Activated CD4-positive, alpha-beta T cell treated with anti-CD3 and anti-CD28 coated beads, Interleukin-2, amount 10 ng/mL, durations not matched to agents 7 days and 5 days (primary cell): ENCODE data around the gene SPATA24. TPM values are rescaled to one million over a fixed set of nuclear protein-coding genes. Genes with fewer than 3 reads are reported as not detected.
"Not testable (repeated sequence)": the region's sequence is repeated elsewhere in the genome, so short reads cannot be mapped to it uniquely, and the experiment has no call there.

Experiments used
- CTCF ChIA-PET: fragments of 350-600 bp; sonication (Branson Sonifier 250); formaldehyde crosslinking; loops from one replicate; lab custom pipeline; 2021; ENCODE audit warnings: antibody characterized with exemption; lab: Charles Lee
- POLR2A ChIA-PET: fragments of 350-600 bp; sonication (Branson Sonifier 250); formaldehyde crosslinking; loops from one replicate; lab custom pipeline; 2021; ENCODE audit warnings: antibody characterized with exemption; lab: Charles Lee
- DNase-seq: peaks from one replicate; pipeline ENCODE4 v3.0.0-alpha.2; 2020
- H3K27ac Mint-ChIP-seq: one replicate; pipeline ENCODE4 v1.8.0; 2021; ENCODE audit warnings: mild to moderate bottlenecking, moderate library complexity, mixed read lengths
- H3K27me3 Mint-ChIP-seq: one replicate; pipeline ENCODE4 v1.8.0; 2021; ENCODE audit warnings: mixed read lengths
- H3K36me3 Mint-ChIP-seq: one replicate; pipeline ENCODE4 v1.8.0; 2021; ENCODE audit warnings: low read depth, mixed read lengths
- H3K4me1 Mint-ChIP-seq: one replicate; pipeline ENCODE4 v1.8.0; 2021; ENCODE audit warnings: mixed read lengths
- H3K4me3 Mint-ChIP-seq: one replicate; pipeline ENCODE4 v1.8.0; 2021; ENCODE audit warnings: mild to moderate bottlenecking, moderate library complexity, mixed read lengths
- H3K9me3 Mint-ChIP-seq: one replicate; pipeline ENCODE4 v1.8.0; 2021; ENCODE audit warnings: mixed read lengths
- total RNA-seq, 2 experiments: library from RNA; stranded (reverse); gene quantifications; one replicate each; pipeline ENCODE4 v1.2.3, GENCODE V29; 2021

The SPATA24 gene
- total RNA-seq, 2 experiments from 2014 or later = 5.5 to 7.2 TPM

DNA sequence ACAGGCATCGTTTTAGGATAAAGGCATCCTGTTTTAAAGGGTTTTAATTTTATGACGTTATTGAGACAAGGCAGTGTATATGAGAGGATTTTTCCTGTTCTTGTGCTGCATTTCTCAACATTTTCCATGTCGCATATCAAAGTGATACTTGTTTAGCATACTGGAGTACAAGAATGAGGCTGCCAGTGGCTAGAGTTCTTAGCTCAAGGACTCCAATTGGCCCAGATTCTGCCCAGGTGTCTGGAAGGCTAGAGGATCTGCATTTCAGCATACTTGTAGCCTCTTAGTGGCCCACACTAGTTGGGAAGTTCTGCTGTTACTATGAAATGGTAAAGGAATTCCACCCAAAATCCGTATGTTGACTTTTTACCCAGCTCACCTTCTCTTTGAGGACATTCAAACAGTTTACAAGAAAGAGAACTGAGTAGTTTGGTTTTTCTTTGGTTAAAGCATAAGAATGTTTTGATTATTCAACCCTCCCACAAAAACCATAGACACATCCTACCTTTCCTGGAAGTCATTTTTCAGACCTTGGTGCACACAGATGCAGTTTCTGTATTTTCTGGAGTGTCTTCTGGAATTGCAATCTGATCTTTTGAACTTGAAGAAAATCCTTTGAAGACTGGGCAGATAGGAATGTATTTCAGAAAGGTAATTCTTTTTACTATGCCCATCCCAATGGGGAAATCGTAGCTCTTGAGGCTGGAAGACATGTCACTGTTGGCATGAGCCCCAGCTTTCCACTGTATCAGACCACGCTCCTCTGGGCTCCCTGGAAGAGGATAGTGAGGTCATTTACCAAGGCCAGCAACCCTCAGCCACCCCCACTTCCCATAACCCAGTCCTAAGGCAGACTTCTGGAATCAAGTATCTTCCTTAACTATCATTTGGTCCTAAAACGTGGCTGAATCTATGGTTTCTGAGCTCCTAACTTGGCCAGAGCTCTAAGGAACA, 32.1 kb downstream of the SPATA24 start:
- ChIA-PET POLR2A (interaction anchor here (0.6 kb wide), 1 partner anchor 79 kb away, joined by 3 read pairs; no protein-coding TSS in a partner anchor), CTCF (interaction anchor here (0.6 to 1.9 kb wide), 3 partner anchors 9 to 200 kb away, joined by 3 to 5 read pairs (median 4); partner anchors contain the start of gene PAIP2)
- no peaks in the 10 kb centered on the region for H3K9me3 Mint-ChIP-seq
- H3K4me3 Mint-ChIP-seq = no peak overlapping the region
- peaks cover 20% of the 10 kb centered on the region for H3K36me3 Mint-ChIP-seq
- H3K4me1 Mint-ChIP-seq = peaks cover 15% of the 10 kb centered on the region
- DNase-seq = no peak
- no peaks in the 10 kb centered on the region for H3K27me3 Mint-ChIP-seq
- H3K27ac Mint-ChIP-seq = peak overlapping the region; percentile 0

DNA sequence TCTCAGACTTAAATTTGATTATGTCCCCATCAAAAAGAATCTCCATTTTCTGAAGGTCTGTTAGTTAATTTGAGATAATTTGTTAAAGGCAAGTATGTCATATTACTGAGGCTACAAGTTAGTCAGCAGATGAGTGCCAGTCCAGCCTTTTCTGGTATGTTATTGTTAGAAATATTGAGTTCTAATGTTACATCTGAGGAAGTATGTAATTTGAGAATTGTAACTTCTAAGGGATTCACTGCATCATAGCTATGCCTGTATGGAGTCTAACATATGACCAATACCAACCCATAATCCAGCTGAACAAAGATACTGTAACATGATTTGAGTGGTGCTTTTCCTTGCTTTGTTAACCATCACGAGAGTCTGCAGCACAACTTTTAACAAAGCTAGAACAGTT, 34.7 kb downstream of the SPATA24 start:
- ChIA-PET POLR2A (no interaction called here), CTCF (interaction anchor here (0.8 to 1.2 kb wide), 4 partner anchors 14 to 46 kb away, joined by 3 to 4 read pairs (median 4); no protein-coding TSS in a partner anchor)
- Mint-ChIP-seq H3K9me3 (no peaks in the 10 kb centered on the region), H3K4me3 (no peak overlapping the region), H3K27ac (no peak overlapping the region), H3K27me3 (no peaks in the 10 kb centered on the region), H3K4me1 (peaks cover 15% of the 10 kb centered on the region), H3K36me3 (peaks cover 34% of the 10 kb centered on the region)
- no peak for DNase-seq

DNA sequence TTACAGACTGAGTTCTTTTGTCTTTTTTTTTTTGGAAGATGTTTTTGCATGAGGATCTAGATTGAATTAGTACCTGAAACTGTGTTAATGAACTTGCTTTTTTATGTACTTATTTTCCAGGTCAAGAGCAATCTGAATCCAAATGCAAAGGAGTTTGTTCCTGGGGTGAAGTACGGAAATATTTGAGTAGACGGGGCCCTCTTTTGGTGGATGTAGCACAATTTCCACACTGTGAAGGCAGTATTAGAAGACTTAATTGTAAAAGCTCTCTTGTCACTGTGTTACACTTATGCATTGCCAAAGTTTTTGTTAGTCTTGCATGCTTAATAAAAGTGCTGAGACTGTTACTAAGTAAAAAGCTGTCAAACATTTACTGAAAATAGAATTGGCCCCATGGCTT, 35.3 kb downstream of the SPATA24 start:
- POLR2A ChIA-PET = interaction anchor here (1.0 kb wide), 1 partner anchor 75 kb away, joined by 3 read pairs; the partner anchor contains the start of gene MATR3

DNA sequence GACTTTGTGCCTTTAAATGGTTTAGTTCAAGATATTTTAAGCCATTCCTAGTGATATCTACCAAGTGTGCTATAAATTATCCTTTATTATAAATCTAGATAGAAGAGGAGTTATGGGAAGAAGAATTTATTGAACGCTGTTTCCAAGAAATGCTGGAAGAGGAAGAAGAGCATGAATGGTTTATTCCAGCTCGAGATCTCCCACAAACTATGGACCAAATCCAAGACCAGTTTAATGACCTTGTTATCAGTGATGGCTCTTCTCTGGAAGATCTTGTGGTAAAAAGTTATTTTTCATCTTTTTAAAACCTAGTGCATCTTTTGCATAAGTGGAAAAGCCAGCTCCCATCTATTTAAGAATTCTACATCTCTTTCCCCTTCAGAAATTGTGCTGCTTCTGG, 39.4 kb downstream of the SPATA24 start:
- Mint-ChIP-seq H3K4me1 (peaks cover 2% of the 10 kb centered on the region), H3K27ac (no peak overlapping the region), H3K9me3 (no peaks in the 10 kb centered on the region), H3K4me3 (no peak overlapping the region), H3K27me3 (no peaks in the 10 kb centered on the region), H3K36me3 (peaks cover 31% of the 10 kb centered on the region)
- ChIA-PET CTCF (no interaction called here), POLR2A (no interaction called here)
- no peak for DNase-seq

More for the DNA sequence above, 35.3 kb downstream of the SPATA24 start:
- Mint-ChIP-seq H3K27ac (no peak overlapping the region), H3K4me3 (no peak overlapping the region), H3K27me3 (no peaks in the 10 kb centered on the region), H3K9me3 (no peaks in the 10 kb centered on the region), H3K4me1 (peaks cover 15% of the 10 kb centered on the region), H3K36me3 (peaks cover 40% of the 10 kb centered on the region)
- CTCF ChIA-PET = interaction anchor here (0.6 to 0.8 kb wide), 3 partner anchors 26 to 407 kb away, joined by 3 to 4 read pairs (median 4); no protein-coding TSS in a partner anchor
- no peak for DNase-seq

DNA sequence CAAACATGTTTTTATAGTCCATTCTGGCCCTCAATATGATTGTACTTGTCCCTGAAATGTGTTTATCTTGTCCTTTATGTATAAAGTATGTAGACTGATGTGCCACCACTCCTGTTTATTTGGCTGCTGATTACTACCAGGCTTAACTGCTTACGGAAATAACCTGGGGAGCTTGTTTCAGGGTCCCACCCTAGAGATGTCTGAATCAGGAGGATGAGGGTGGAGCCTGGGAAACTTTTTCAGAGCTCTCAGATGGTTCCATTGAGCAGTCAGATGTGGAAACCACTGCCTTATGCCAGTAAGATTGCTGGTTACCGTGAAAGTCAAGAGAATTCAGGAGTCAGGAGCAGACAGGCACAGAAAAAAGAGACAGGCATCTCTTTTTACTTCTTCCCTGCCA, 40.0 kb downstream of the SPATA24 start:
- no peak overlapping the region for H3K4me3 Mint-ChIP-seq
- H3K4me1 Mint-ChIP-seq = peaks cover 2% of the 10 kb centered on the region
- H3K9me3 Mint-ChIP-seq = no peaks in the 10 kb centered on the region
- no peak overlapping the region for H3K27ac Mint-ChIP-seq
- H3K36me3 Mint-ChIP-seq = peaks cover 31% of the 10 kb centered on the region
- POLR2A ChIA-PET = no interaction called here
- CTCF ChIA-PET = no interaction called here
- no peak for DNase-seq
- no peaks in the 10 kb centered on the region for H3K27me3 Mint-ChIP-seq

DNA sequence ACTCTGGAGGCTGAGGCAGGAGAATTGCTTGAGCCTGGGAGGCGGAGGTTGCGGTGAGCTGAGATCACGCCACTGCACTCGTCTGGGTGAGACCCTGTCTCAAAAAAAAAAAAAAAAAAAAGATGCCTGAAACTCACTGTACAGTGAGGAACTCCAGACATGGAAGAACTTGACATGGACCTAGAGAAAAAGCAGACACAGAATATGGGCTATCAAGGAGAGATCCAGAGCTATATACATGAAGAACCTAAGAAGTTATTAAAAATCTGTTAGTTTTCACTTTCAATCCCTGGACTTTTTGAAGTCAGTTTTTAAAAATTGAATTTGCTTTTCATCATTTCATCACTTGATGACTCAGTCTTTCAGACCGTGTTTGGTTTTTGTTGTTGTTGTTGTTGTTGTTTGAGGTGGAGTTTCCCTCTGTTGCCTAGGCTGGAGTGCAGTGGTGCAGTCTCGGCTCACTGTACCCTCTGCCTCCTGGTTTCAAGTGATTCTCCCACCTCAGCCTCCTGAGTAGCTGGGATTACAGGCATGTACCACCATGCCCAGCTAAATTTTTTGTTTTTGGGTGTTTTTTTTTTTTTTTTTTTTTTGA, 42.0 kb downstream of the SPATA24 start:
- Mint-ChIP-seq H3K4me1 (peaks cover 8% of the 10 kb centered on the region), H3K4me3 (no peak overlapping the region), H3K27me3 (no peaks in the 10 kb centered on the region), H3K9me3 (no peaks in the 10 kb centered on the region), H3K27ac (no peak overlapping the region), H3K36me3 (peaks cover 33% of the 10 kb centered on the region)
- DNase-seq = no peak
- POLR2A ChIA-PET = no interaction called here
- CTCF ChIA-PET = interaction anchor here (0.6 to 1.5 kb wide), 7 partner anchors 10 to 1030 kb away, joined by 3 to 6 read pairs (median 3); no protein-coding TSS in a partner anchor

DNA sequence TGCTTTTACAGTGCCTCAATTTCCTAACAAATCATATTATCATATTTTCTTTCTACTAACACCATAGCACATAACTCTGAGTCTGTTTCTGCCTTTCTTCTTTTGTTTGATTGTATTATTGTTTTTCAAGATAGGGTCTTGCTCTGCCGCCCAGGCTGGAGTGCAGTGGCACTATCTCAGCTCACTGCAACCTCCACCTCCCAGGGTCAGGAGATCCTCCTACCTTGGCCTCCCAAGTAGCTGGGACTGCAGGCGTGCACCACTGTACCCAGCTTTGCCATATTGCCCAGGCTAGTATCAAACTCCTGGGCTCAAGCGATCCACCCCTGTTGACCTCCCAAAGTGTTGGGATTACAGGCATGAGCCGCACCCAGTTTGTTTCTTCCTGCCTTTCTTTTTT, 43.5 kb downstream of the SPATA24 start:
- ChIA-PET POLR2A (no interaction called here), CTCF (interaction anchor here (0.9 to 1.6 kb wide), 3 partner anchors 16 to 35 kb away, joined by 3 to 5 read pairs (median 4); partner anchors contain the start of gene PAIP2)
- no peak for DNase-seq
- H3K9me3 Mint-ChIP-seq = no peaks in the 10 kb centered on the region
- H3K27me3 Mint-ChIP-seq = no peaks in the 10 kb centered on the region
- H3K4me1 Mint-ChIP-seq = peaks cover 9% of the 10 kb centered on the region
- no peak overlapping the region for H3K27ac Mint-ChIP-seq
- H3K36me3 Mint-ChIP-seq = peaks cover 25% of the 10 kb centered on the region
- H3K4me3 Mint-ChIP-seq = no peak overlapping the region

DNA sequence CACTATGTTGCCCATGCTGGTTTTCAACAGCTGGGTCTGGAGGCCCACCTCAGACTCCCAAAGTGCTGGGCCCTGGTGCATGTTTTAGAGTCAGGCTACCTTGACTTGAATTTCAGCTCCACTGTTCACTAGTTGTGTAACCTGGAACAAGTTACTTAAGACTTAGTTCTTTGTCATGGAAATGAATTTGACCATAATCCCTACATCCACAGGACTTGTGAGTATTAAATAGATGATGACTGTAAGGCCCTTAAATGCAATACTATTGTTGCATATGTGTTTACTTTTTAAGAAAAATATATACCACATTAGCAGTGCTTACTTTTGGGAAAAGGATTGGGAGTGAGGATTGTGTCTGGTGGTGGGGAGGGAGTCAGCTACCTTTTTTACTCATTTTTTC, 45.8 kb downstream of the SPATA24 start:
- Mint-ChIP-seq H3K27me3 (no peaks in the 10 kb centered on the region), H3K4me1 (peaks cover 13% of the 10 kb centered on the region), H3K27ac (no peak overlapping the region), H3K36me3 (peaks cover 20% of the 10 kb centered on the region), H3K9me3 (peaks cover 5% of the 10 kb centered on the region), H3K4me3 (no peak overlapping the region)
- CTCF ChIA-PET = interaction anchor here (2.7 kb wide), 1 partner anchor 16 kb away, joined by 13 read pairs; the partner anchor contains the start of gene PAIP2
- no peak for DNase-seq
- POLR2A ChIA-PET = no interaction called here

DNA sequence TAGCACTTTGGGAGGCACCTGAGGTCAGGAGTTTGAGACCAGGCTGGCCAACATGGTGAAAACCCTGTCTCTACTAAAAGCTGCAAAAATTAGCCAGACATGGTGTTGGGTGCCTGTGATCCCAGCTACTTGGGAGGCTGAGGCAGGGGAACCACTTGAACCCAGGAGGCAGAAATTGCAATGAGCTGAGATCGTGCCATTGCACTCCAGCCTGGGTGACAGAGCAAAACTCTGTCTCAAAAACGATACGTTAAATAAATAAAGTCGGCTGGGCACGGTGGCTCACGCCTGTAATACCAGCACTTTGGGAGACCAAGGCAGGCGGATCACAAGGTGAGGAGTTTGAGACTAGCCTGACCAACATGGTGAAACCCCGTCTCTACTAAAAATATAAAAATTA, 48.0 kb downstream of the SPATA24 start:
- not testable (repeated sequence) for H3K27me3 Mint-ChIP-seq, DNase-seq, H3K27ac Mint-ChIP-seq, H3K4me3 Mint-ChIP-seq, H3K9me3 Mint-ChIP-seq
- peaks cover 13% of the 10 kb centered on the region for H3K4me1 Mint-ChIP-seq
- CTCF ChIA-PET = interaction anchor here (0.7 to 3.3 kb wide), 4 partner anchors 11 to 15 kb away, joined by 3 to 19 read pairs (median 6); partner anchors contain the start of gene PAIP2
- POLR2A ChIA-PET = interaction anchor here (0.6 kb wide), 1 partner anchor 12 kb away, joined by 4 read pairs; no protein-coding TSS in a partner anchor
- peaks cover 19% of the 10 kb centered on the region for H3K36me3 Mint-ChIP-seq

DNA sequence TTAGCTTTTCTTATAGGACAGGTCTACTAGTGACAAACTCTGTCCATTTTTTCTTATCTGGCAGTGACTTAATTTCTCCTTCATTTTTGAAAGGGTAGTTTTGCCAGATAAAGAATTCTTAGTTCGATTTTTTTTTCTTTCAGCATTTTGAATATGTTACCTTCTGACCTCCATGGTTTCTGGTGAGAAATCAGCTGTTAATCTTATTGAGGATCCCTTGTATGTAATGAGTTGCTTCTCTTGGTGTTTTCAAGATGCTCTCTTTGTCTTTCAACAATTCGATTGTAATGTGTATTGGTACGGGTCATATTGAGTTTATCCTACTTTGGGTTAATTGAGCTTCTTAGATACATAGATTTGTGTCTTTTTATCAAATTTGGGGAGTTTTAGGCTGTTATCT, 49.7 kb downstream of the SPATA24 start:
- Mint-ChIP-seq H3K4me1 (peaks cover 13% of the 10 kb centered on the region), H3K9me3 (peaks cover 5% of the 10 kb centered on the region), H3K4me3 (no peak overlapping the region), H3K27me3 (no peaks in the 10 kb centered on the region), H3K36me3 (peaks cover 19% of the 10 kb centered on the region), H3K27ac (no peak overlapping the region)
- DNase-seq = no peak
- ChIA-PET CTCF (interaction anchor here (0.5 to 3.3 kb wide), 3 partner anchors 13 to 22 kb away, joined by 3 to 19 read pairs (median 6); partner anchors contain the start of gene PAIP2), POLR2A (no interaction called here)

DNA sequence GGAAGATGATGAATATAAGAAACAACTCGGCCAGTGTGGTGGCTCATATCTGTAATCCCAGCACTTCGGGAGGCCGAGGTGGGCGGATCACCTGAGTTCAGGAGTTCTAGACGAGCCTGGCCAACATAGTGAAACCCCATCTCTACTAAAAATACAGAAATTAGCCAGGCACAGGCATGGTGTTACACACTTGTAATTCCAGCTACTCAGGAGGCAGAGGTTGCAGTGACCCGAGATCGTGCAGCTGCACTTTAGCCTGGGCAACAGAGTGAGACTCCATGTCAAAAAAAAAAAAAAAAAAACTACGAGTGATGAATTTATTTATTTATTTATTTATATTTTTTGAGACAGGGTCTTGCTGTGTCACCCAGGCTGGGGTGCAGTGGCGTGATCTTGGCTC, 56.0 kb downstream of the SPATA24 start:
- H3K27ac Mint-ChIP-seq, H3K27me3 Mint-ChIP-seq, DNase-seq, H3K4me3 Mint-ChIP-seq, POLR2A ChIA-PET, H3K9me3 Mint-ChIP-seq: not testable (repeated sequence)
- H3K36me3 Mint-ChIP-seq = peaks cover 26% of the 10 kb centered on the region
- peaks cover 29% of the 10 kb centered on the region for H3K4me1 Mint-ChIP-seq
- CTCF ChIA-PET = interaction anchor here (0.6 to 0.9 kb wide), 6 partner anchors 8 to 1275 kb away, joined by 3 to 5 read pairs (median 4); no protein-coding TSS in a partner anchor
